GM12891 (cell line): ENCODE measurements around the gene RITA1.

Source experiments
- POLR2A ChIP-seq: IDR thresholded peaks from 2 replicates; pipeline ENCODE4 v1.6.1; 2011; ENCODE audit warnings: low read depth, low read length, control low read depth
- POLR2AphosphoS5 ChIP-seq: IDR thresholded peaks from 2 replicates; pipeline ENCODE4 v1.6.1; 2011; ENCODE audit warnings: low read depth, low read length, control low read depth
- TAF1 ChIP-seq: IDR thresholded peaks from 2 replicates; pipeline ENCODE4 v1.6.1; 2011; ENCODE audit warnings: low read depth, low read length, control low read depth

GRCh38 chr12:113184900-113185179, 681 bp upstream of the RITA1 start:
- TF ChIP-seq POLR2AphosphoS5 (no peak), POLR2A (no peak), TAF1 (no peak)
